HL-60 (cell line): ENCODE data around the gene PPIL4.

Experiments
- CTCF ChIP-seq: IDR thresholded peaks from one replicate; pipeline ENCODE4 v1.5.1; 2011; ENCODE audit warnings: low read length, control low read depth, inconsistent platforms; ENCODE audit not compliant: insufficient read depth
- POLR2AphosphoS5 ChIP-seq: IDR thresholded peaks from 2 replicates; pipeline ENCODE4 v1.6.1; 2012; ENCODE audit warnings: low read depth

- TF ChIP-seq CTCF, result no peak
- TF ChIP-seq POLR2AphosphoS5, result no peak
Observed at GRCh38 chr6:149487316-149487715, 58.5 kb downstream of the PPIL4 start.
